ENCODE data around the gene USP22.

USP22 gene

GRCh38 chr17:21020622-21021021 is 22.2 kb downstream of the USP22 start:
- H3K27ac Mint-ChIP-seq, result no peak overlapping the region
- intact Hi-C loops (cut with micrococcal nuclease), result no loop called here
- no peak overlapping the region for H3K4me3 Mint-ChIP-seq
- H3K27me3 Mint-ChIP-seq, result no peaks in the 10 kb centered on the region
- no peaks in the 10 kb centered on the region for H3K9me3 Mint-ChIP-seq
- H3K4me1 Mint-ChIP-seq (ENCODE audit: low read depth), result peaks cover 21% of the 10 kb centered on the region
- peaks cover 97% of the 10 kb centered on the region for H3K36me3 Mint-ChIP-seq (ENCODE audit: low read depth)

GRCh38 chr17:21019976-21020586 is 22.7 kb downstream of the USP22 start:
- intact Hi-C loops (cut with micrococcal nuclease), result no loop called here
- H3K27me3 Mint-ChIP-seq, result no peaks in the 10 kb centered on the region
- H3K9me3 Mint-ChIP-seq, result no peaks in the 10 kb centered on the region
- H3K4me3 Mint-ChIP-seq, result no peak overlapping the region
- peaks cover 18% of the 10 kb centered on the region for H3K4me1 Mint-ChIP-seq (ENCODE audit: low read depth)
- peaks cover 97% of the 10 kb centered on the region for H3K36me3 Mint-ChIP-seq (ENCODE audit: low read depth)
- no peak overlapping the region for H3K27ac Mint-ChIP-seq

DNA sequence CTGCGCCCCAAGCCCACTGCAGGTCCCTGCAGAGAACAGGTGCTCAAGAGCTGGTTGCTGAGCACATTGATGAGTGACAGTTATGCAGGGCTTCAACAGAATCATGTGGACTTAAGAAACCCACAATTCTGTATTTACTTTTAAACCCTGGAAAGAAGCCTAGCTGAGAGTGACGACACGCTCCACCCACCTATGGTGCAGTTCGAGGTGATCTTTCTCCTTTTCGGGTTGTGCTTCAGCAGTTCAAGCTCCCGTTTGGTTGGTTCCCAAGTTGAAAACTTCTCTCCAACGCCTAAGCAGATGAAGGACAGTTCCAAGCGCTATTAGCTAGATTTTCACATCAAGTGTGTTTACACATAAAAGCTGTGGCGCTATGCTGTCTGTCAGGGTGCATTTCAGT is 23.9 kb downstream of the USP22 start:
- no peaks in the 10 kb centered on the region for H3K27me3 Mint-ChIP-seq
- H3K27ac Mint-ChIP-seq, result no peak overlapping the region
- peaks cover 7% of the 10 kb centered on the region for H3K4me1 Mint-ChIP-seq (ENCODE audit: low read depth)
- H3K36me3 Mint-ChIP-seq (ENCODE audit: low read depth), result peaks cover 97% of the 10 kb centered on the region
- H3K4me3 Mint-ChIP-seq, result no peak overlapping the region
- intact Hi-C loops (cut with micrococcal nuclease), result no loop called here
- H3K9me3 Mint-ChIP-seq, result no peaks in the 10 kb centered on the region

DNA sequence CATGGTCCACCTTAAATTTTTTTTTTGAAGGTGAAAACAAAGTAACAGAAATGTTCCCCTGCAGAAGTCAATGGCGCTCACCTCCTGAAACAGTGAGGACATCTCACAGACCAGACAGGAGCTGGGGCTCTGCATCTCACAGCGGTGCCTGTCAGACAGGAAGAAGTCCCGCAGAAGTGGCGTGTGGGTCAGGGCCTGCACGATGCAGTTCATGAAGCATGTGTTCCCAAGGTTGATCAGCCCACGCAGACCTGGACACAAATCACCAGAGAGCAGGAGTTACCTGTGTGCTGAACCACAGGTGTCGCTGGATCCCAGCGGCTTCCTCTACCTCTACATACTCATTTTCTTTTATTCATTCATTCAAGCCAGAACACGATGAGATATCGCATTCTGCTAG is 24.9 kb downstream of the USP22 start:
- H3K36me3 Mint-ChIP-seq (ENCODE audit: low read depth), result peaks cover 97% of the 10 kb centered on the region
- H3K4me3 Mint-ChIP-seq, result no peak overlapping the region
- no peaks in the 10 kb centered on the region for H3K9me3 Mint-ChIP-seq
- no peaks in the 10 kb centered on the region for H3K27me3 Mint-ChIP-seq
- H3K27ac Mint-ChIP-seq, result no peak overlapping the region
- intact Hi-C loops (cut with micrococcal nuclease), result no loop called here
- H3K4me1 Mint-ChIP-seq (ENCODE audit: low read depth), result peaks cover 3% of the 10 kb centered on the region

DNA sequence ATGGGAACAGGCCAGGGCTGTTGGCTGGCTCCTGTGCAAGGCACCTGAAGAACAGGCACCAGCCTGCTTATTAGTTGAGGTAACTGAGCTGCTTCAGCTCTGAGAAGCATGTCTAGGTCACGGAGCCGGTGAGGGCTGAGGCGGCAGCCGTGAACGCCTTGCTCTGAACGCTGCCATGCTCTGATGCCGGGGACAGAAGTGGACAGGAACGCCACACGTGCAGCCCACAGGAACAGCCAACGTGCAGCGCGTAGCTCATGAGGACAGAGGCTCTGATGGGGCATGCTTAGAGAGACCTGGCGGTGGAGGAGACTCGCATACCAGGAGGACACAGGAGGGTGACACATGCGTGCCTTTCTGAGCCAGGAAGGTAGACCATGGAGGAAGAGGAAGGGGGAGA is 25.6 kb downstream of the USP22 start:
- Mint-ChIP-seq H3K27me3 (no peaks in the 10 kb centered on the region), H3K4me3 (no peak overlapping the region), H3K4me1 (ENCODE audit: low read depth) (no peaks in the 10 kb centered on the region), H3K27ac (no peak overlapping the region), H3K9me3 (no peaks in the 10 kb centered on the region), H3K36me3 (ENCODE audit: low read depth) (peaks cover 97% of the 10 kb centered on the region)
- intact Hi-C loops (cut with micrococcal nuclease), result no loop called here

DNA sequence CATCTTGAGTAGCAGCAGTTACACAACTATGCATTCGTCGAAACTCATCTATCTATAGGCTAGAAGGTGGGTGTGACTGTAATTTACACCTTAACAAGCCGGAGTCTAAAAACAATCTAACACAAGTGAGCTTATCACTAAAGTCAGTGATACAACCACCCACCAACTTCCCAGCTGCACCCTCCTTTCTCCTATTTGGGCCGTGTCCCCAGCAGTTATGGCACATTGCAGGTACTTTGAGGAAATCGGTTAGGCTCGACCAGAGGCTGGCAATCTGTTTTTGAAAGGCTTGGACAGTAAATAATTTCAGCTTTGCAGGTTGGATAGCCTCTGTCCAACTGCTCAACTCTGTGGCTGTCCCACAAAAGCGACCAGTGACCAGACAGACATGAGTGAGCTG is 26.0 kb downstream of the USP22 start:
- Mint-ChIP-seq H3K27me3 (no peaks in the 10 kb centered on the region), H3K4me1 (ENCODE audit: low read depth) (no peaks in the 10 kb centered on the region), H3K4me3 (no peak overlapping the region), H3K36me3 (ENCODE audit: low read depth) (peaks cover 100% of the 10 kb centered on the region), H3K27ac (no peak overlapping the region), H3K9me3 (no peaks in the 10 kb centered on the region)
- intact Hi-C loops (cut with micrococcal nuclease), result no loop called here

- H3K27ac Mint-ChIP-seq, result no peak overlapping the region
- intact Hi-C loops (cut with micrococcal nuclease), result no loop called here
- no peak overlapping the region for H3K4me3 Mint-ChIP-seq
- H3K9me3 Mint-ChIP-seq, result no peaks in the 10 kb centered on the region
- peaks cover 100% of the 10 kb centered on the region for H3K36me3 Mint-ChIP-seq (ENCODE audit: low read depth)
- no peaks in the 10 kb centered on the region for H3K27me3 Mint-ChIP-seq
- no peaks in the 10 kb centered on the region for H3K4me1 Mint-ChIP-seq (ENCODE audit: low read depth)
These were observed 27.2 kb downstream of the USP22 start for GRCh38 chr17:21015564-21015963.

GRCh38 chr17:21014498-21014897 is 28.3 kb downstream of the USP22 start:
- H3K27me3 Mint-ChIP-seq, result no peaks in the 10 kb centered on the region
- H3K27ac Mint-ChIP-seq, result no peak overlapping the region

DNA sequence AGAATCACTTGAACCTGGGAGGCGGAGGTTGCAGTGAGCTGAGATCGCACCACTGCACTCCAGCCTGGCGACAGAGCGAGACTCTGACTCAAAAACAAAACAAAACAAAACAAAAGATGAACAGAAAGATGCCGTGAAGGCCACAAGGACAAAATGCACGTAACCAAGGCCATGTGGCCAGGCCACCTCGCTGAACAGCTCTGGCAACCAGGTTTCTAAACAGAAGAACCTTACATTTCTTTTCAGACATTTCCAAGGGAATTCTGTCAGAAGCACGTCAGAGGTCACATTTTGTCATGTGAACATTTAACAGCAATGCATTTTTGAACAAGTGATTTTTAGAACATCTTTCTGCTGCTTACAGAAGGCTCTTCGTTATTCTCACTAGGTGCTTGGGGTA is 28.8 kb downstream of the USP22 start:
- intact Hi-C loops (cut with micrococcal nuclease), result no loop called here
- H3K4me3 Mint-ChIP-seq, result no peak overlapping the region
- H3K9me3 Mint-ChIP-seq, result no peaks in the 10 kb centered on the region
- H3K36me3 Mint-ChIP-seq (ENCODE audit: low read depth), result peaks cover 100% of the 10 kb centered on the region
- no peaks in the 10 kb centered on the region for H3K4me1 Mint-ChIP-seq (ENCODE audit: low read depth)
- no peak overlapping the region for H3K27ac Mint-ChIP-seq
- no peaks in the 10 kb centered on the region for H3K27me3 Mint-ChIP-seq

More at GRCh38 chr17:21014498-21014897, 28.3 kb downstream of the USP22 start:
- intact Hi-C loops (cut with micrococcal nuclease), result no loop called here
- H3K4me1 Mint-ChIP-seq (ENCODE audit: low read depth), result no peaks in the 10 kb centered on the region
- H3K9me3 Mint-ChIP-seq, result no peaks in the 10 kb centered on the region
- H3K4me3 Mint-ChIP-seq, result no peak overlapping the region
- H3K36me3 Mint-ChIP-seq (ENCODE audit: low read depth), result peaks cover 100% of the 10 kb centered on the region

GRCh38 chr17:21012736-21013135 is 30.1 kb downstream of the USP22 start:
- H3K27ac Mint-ChIP-seq, result no peak overlapping the region
- H3K36me3 Mint-ChIP-seq (ENCODE audit: low read depth), result peaks cover 100% of the 10 kb centered on the region
- intact Hi-C loops (cut with micrococcal nuclease), result no loop called here
- H3K9me3 Mint-ChIP-seq, result no peaks in the 10 kb centered on the region
- no peaks in the 10 kb centered on the region for H3K4me1 Mint-ChIP-seq (ENCODE audit: low read depth)
- H3K27me3 Mint-ChIP-seq, result no peaks in the 10 kb centered on the region
- H3K4me3 Mint-ChIP-seq, result no peak overlapping the region

DNA sequence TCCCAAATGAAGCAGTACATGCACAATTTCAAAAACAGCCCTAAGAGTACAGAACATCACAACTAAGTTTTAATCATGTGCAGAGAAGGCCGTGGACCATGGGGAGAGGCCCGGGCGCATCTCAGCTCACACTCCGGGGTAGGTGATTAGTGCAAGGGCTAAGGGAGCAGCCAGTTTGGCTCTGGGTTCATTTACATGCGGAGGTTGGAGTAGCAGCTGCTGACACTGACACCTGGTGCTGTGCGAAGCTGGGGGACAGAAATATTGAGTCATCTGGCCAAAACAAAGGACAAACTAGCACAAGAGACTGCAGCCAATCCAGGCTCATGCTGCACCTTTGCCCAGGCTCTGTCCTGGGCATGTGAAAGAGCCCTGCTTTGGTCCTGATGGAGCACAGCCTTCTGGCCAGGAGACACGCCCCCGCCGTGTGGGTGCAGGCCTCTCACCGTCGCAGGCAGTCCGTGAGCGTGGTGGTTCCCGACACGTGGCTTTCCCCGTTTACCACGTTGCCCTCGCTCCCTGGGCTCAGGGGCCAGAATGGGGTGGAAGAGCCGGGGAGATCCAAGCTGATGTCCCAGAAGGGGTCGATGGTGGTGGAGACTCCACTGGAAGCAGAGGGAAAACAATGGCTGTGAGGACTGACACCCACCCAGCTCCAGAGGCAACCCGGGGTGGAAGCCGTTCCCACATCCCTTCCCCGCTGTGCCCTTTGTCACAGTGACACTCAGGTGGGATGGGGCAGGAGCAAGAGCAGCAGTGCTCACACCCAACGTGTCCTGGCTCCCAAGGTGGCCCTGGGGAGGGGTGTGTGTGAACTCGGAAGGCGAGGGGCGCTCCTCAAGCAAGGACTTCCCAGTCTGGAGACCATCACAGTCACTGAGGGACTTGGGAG is 31.9 kb downstream of the USP22 start:
- no peaks in the 10 kb centered on the region for H3K4me1 Mint-ChIP-seq (ENCODE audit: low read depth)
- no peaks in the 10 kb centered on the region for H3K9me3 Mint-ChIP-seq
- H3K4me3 Mint-ChIP-seq, result no peak overlapping the region
- peaks cover 100% of the 10 kb centered on the region for H3K36me3 Mint-ChIP-seq (ENCODE audit: low read depth)
- H3K27ac Mint-ChIP-seq, result no peak overlapping the region
- H3K27me3 Mint-ChIP-seq, result no peaks in the 10 kb centered on the region
- intact Hi-C loops (cut with micrococcal nuclease), result no loop called here

- H3K4me3 Mint-ChIP-seq, result no peak overlapping the region
- no peak overlapping the region for H3K27ac Mint-ChIP-seq
- H3K27me3 Mint-ChIP-seq, result no peaks in the 10 kb centered on the region
- intact Hi-C loops (cut with micrococcal nuclease), result no loop called here
- H3K36me3 Mint-ChIP-seq (ENCODE audit: low read depth), result peaks cover 100% of the 10 kb centered on the region
- no peaks in the 10 kb centered on the region for H3K9me3 Mint-ChIP-seq
- no peaks in the 10 kb centered on the region for H3K4me1 Mint-ChIP-seq (ENCODE audit: low read depth)
These were observed 33.7 kb downstream of the USP22 start for GRCh38 chr17:21008992-21009671.

DNA sequence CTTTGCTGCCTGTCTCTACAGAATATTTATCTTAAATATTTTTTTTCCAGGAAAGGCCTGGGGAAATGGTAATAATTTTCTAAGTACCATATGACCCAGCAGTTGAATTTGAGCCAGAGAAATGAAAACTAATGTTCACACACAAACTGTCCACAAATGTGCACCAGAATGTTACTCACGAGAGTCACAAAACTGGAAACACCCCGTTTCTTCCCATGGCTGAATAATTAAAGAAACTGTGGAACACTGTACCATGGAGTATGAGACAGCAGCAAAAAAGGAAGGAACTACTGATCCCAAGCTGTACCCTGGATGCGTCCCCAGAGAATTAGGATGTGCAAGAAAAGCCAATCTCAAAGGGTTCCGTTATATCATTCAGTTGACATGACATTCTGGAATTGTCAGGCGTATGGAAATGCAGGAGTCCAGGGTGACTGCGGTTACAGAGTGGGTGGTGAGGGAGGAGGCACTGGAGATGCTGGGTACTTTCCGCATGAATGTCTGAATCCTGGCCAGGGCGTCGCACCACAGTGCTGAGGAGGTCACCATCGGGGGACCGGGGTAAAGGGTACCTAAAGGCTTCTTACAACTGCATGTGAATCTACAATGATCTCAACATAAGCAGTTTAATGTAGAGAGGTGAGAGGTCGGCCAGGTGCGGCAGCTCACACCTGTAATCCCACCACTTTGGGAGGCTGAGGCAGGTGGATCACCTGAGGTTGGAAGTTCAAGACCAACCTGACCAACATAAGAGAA is 34.5 kb downstream of the USP22 start:
- Mint-ChIP-seq H3K36me3 (ENCODE audit: low read depth) (peaks cover 100% of the 10 kb centered on the region), H3K4me3 (no peak overlapping the region), H3K27me3 (no peaks in the 10 kb centered on the region), H3K9me3 (no peaks in the 10 kb centered on the region), H3K4me1 (ENCODE audit: low read depth) (no peaks in the 10 kb centered on the region), H3K27ac (no peak overlapping the region)
- intact Hi-C loops (cut with micrococcal nuclease), result no loop called here

- Mint-ChIP-seq H3K9me3 (no peaks in the 10 kb centered on the region), H3K27ac (no peak overlapping the region), H3K4me3 (no peak overlapping the region), H3K36me3 (ENCODE audit: low read depth) (peaks cover 100% of the 10 kb centered on the region), H3K27me3 (no peaks in the 10 kb centered on the region), H3K4me1 (ENCODE audit: low read depth) (no peaks in the 10 kb centered on the region)
- intact Hi-C loops (cut with micrococcal nuclease), result no loop called here
These were observed 35.2 kb downstream of the USP22 start for GRCh38 chr17:21007646-21008045.

Data from dendritic cell treated with granulocyte-macrophage colony-stimulating factor and Interleukin-4, amounts not matched to agents 40 ng/mL and 50 ng/mL, for 4 days (primary cell).